HG02981 (cell line): ENCODE measurements around the gene SRXN1.

Source experiments
- ATAC-seq: cut with Tn5 transposase; IDR thresholded peaks from one replicate; pipeline ENCODE4 v1.9.1; 2021; ENCODE audit warnings: mild to moderate bottlenecking, moderate library complexity; ENCODE audit not compliant: unreplicated experiment

Gene SRXN1

GRCh38 chr20:609371-609964 is 43.5 kb downstream of the SRXN1 start:
- ATAC-seq: no peak

GRCh38 chr20:608970-609369 is 44.0 kb downstream of the SRXN1 start:
- ATAC-seq: no peak

DNA sequence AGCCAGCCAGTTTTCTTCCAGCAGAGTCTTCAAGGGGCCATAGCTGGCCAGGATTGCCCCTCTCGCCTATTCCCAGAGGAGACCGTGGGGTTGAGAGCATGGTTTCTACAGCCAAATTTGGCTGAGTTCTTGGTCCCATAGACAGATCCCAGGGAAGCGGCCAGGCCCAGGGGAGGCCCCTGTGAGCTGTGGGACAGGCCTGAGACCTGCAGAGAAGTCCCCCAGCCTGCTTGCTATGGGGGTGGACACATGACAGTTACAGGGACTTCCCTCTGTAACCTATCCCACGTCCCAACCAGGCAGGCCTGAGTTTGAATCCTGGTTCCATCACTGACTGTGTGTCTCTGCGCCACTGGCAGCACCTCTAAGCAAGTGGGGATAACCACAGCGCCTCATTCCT is 45.5 kb downstream of the SRXN1 start:
- no peak for ATAC-seq

- no peak for ATAC-seq
Observed at GRCh38 chr20:605237-605636, 47.8 kb downstream of the SRXN1 start.

DNA sequence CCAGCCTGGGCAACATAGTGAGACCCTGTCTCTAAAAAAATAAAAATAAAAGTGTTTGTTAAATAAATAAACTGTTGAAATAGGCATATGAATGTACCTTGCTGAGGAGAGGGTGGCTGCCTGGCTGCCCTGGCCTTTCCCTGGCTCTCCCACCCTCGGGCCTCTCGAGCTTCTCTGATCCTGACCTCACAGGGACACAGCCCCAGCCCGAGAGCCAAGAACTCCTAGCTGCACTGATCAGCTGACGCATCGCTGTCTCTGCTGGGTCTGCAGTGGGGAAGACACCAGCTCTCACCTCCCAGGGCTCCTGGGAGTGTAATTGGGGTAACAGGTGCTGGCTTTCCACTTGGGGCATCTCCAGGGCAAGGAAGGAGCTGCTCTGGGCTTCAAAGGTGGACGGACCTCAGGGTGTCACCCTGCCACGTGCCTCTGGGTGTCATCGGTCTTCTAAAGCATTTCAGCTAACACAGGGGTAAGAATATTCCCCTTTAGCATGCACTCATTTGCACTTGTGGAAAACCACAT is 49.8 kb downstream of the SRXN1 start:
- no peak for ATAC-seq

DNA sequence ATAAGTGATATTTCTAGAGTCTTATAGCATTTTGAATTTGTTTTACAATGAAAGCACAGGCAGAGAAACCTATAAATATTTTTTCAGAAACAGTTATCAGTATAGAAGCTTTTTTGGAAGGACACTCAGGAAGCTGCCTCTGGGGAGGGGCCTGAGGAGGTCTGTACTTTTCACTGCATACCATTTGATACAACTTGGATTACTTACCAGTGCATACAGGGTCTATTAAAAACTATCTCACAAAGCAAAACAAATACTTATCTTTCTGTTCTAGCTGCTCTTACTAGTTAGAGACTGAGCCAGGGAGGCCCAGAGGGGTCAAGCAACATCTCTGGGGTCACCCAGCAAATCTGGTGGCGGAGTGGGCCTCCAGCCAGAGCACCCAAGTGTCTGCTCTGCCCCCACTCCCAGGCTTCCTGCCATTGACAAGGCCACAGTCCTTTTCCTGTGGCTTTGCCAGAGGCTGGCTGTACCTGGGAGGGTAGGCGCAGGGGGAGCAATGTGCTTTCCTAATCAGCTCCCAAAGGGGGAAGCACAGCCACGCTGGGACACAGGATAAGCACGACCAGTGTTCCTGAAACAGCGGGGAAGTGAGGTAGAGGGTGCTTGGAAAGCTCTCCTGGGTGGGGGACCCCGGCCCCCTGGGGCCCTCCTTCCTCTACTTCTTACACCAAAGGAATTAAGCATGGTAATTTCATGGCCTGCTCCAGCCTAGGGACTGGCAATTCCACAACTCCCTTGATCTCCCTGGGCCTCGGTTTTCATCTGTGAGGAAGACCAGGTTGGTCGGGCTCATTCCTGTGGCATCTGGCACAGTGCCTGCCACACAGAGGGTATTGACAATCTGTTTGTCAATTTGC is 50.7 kb downstream of the SRXN1 start:
- no peak for ATAC-seq

- ATAC-seq: no peak
Observed at GRCh38 chr20:600736-601135, 52.3 kb downstream of the SRXN1 start.

- no peak for ATAC-seq
Observed at GRCh38 chr20:600141-600540, 52.9 kb downstream of the SRXN1 start.

DNA sequence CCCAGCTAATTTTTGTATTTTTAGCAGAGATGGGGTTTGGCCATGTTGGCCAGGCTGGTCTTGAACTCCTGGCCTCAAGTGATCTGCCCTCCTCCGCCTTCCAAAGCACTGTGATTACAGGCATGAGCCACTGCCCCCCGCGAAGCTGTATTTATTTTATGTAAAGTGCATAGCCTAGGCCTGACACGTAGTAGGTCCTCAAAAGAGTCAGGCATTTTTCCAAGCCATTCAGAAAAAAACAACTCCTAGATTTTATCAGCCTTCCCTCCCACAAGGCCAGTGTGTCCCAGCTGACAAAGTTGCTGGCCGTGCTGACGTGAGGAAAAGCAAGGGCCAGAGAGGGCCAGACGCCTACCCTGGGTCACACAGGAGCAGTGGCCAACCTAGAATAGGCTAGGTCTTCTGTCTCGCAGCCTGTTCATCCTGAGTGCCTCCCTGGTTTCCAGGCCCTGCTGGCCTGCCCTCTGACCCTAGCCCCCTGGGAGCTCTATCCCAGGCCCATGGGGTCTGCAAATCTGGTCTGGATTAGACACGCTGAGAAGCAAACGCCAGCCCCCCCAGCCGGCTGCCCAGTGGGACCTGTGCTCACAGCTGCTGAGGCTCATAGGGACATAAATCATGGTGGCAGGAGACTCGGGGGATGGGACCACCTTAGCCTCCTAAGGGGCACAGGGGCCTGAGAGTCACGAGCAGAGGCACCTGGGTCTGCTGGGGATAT is 54.7 kb downstream of the SRXN1 start:
- no peak for ATAC-seq

DNA sequence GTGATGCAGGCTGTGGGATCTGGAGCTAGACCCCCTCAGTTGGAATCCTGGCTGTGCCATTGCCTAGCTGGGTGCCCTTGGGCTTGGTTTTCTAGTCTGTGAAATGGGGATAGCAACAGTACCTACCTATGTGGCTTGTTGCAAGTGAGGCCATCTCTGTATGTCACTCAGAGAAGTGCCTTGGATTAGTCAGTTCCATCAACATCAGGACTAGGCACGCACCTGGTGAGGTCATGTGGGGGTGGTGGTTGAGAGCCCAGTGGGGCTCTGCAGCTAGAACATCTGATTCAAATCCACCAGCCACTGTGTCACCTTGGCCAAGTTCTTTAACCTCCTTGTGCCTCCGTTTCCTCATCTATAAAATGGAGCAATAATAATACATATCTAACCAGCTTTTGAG is 55.4 kb downstream of the SRXN1 start:
- ATAC-seq: no peak
